Tibial nerve (tissue), 4 donors: ENCODE results near the gene ARHGEF4. TPM values are rescaled to one million over a fixed set of nuclear protein-coding genes. Genes with fewer than 3 reads are reported as not detected.

Experiments used
- DNase-seq, 2 donors: peaks; one replicate each; pipeline ENCODE4 v3.0.0-alpha.2; 2019; ENCODE audit warnings: low spot score in 2 of 2
- H3K27ac ChIP-seq, 4 donors: fragments of 200-600 bp; sonication (generic) in 3 of 4; one replicate each; pipeline ENCODE4 v1.5.1; 2017 to 2019; ENCODE audit warnings: mild to moderate bottlenecking in 1 of 4
- H3K27me3 ChIP-seq, 2 donors: fragments of 200-600 bp; sonication (generic) in 1 of 2; one replicate each; pipeline versions ENCODE4 v1.5.1 to v1.6.0; 2017 to 2019
- H3K36me3 ChIP-seq, 3 donors: fragments of 200-600 bp; sonication (generic); one replicate each; pipeline ENCODE4 v1.5.1; 2018 to 2019
- H3K4me1 ChIP-seq, 4 donors: fragments of 200-600 bp; sonication (generic) in 3 of 4; one replicate each; pipeline ENCODE4 v1.5.1; 2017 to 2019
- H3K4me3 ChIP-seq, 4 donors: fragments of 200-600 bp; sonication (generic) in 3 of 4; one replicate each; pipeline ENCODE4 v1.5.1; 2017 to 2019; ENCODE audit warnings: mild to moderate bottlenecking in 1 of 4, moderate library complexity in 1 of 4
- H3K9me3 ChIP-seq, 4 donors: fragments of 200-600 bp; sonication (generic) in 3 of 4; one replicate each; pipeline ENCODE4 v1.5.1; 2017 to 2019
- CTCF ChIP-seq, 5 experiments: fragments of 200-600 bp in 3 of 5; fragments of 450-650 bp in 2 of 5; sonication (generic) in 3 of 5; IDR thresholded peaks; one replicate each; pipeline ENCODE4 v1.5.1; 2016 to 2019; ENCODE audit warnings: antibody characterized with exemption in 5 of 5, mild to moderate bottlenecking in 3 of 5, moderate library complexity in 2 of 5
- EP300 ChIP-seq, 2 donors: sonication (generic); formaldehyde crosslinking; IDR thresholded peaks; one replicate each; pipeline ENCODE4 v1.6.1; 2017; ENCODE audit warnings: antibody characterized with exemption in 2 of 2, mild to moderate bottlenecking in 1 of 2
- POLR2A ChIP-seq, 2 donors: fragments of 450-650 bp; IDR thresholded peaks; one replicate each; pipeline ENCODE4 v1.6.1; 2017; ENCODE audit warnings: antibody characterized with exemption in 2 of 2, mild to moderate bottlenecking in 2 of 2, moderate library complexity in 2 of 2
- WGBS, 2 donors: methylation state at CpG; one replicate each; pipeline ENCODE4 v1.1.5; 2018; 5-methylcytosine and 5-hydroxymethylcytosine counted together
- total RNA-seq, 4 donors: library from RNA; depleted of rRNA; stranded (reverse); fragments of >200 nt; gene quantifications; one replicate each; pipeline ENCODE4 v1.1.0, GENCODE V29; 2016

ARHGEF4 gene
- total RNA-seq, 4 donors from 2014 or later = 16.3 to 50.7 (median 23.3) TPM

DNA sequence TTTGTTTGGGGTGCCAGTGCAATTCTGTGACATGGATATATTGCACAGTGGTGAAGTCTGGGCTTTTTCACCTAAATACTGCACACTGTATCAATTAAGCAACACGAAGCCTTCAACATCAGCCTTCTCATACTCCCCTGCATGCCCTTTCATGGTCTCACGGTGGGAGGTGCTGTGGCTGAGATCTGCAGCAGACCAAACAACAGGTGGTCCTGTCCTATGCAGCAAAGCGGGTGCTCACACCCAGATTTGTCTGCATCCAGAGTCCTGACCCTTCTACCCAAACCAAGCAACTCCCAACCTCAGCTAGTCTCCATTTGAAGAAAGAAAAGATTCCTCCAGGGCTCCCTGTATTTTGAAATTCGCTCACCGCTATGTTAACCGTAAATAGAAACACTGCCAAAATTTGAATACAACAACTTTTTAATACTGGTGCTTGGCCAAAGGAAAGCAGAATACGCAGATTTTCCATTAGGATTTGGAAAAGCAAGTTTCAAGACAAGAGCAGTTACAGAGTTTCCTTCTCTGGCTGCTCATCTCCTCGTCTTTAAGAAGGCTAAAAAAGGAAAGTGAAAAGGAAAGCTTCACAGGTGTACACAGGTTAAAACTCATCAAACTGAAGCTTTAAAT, 221.6 kb downstream of the ARHGEF4 start:
- peaks cover 0 to 55% (median 0%) of the 10 kb centered on the region in 3 donors for H3K36me3 ChIP-seq
- DNase-seq = no peak
- peaks cover 0 to 48% (median 14%) of the 10 kb centered on the region in 4 donors for H3K4me1 ChIP-seq
- WGBS, 2 donors = 65 to 69% methylated on average over 8 of the region's 8 CpGs
- H3K4me3 ChIP-seq = no peak overlapping the region
- H3K27me3 ChIP-seq = no peaks in the 10 kb centered on the region
- TF ChIP-seq POLR2A (IDR thresholded peaks at IDR 0.05) = no peak
- TF ChIP-seq EP300 (IDR thresholded peaks at IDR 0.05) = no peak
- no peak for TF ChIP-seq CTCF (IDR thresholded peaks at IDR 0.05)
- no peaks in the 10 kb centered on the region for H3K9me3 ChIP-seq
- H3K27ac ChIP-seq = peak overlapping the region in 1 of 4 donors; percentile 29

DNA sequence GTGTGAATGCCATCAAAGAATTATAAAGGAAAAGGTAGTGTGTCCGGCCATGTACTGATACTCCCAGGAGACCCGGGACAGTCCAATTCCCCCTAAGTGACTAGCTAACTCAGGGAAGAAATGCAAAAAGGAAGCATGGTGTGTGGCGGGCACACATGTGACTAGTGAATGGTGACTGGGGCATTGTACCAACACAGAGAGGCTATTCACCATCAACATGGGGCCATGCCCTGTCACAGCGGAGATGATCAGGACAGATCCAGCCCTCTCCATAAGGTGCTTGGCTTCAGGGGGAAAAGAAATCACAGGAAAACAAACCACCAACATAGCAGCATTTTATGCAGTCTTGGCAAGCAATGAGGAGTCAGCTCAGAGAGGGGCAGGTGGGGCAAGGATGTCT, 222.2 kb downstream of the ARHGEF4 start:
- TF ChIP-seq POLR2A (IDR thresholded peaks at IDR 0.05) (no peak), EP300 (IDR thresholded peaks at IDR 0.05) (no peak), CTCF (IDR thresholded peaks at IDR 0.05) (no peak)
- H3K27ac ChIP-seq = peak overlapping the region in 1 of 4 donors; percentile 29
- no peaks in the 10 kb centered on the region for H3K27me3 ChIP-seq
- DNase-seq = no peak
- H3K4me1 ChIP-seq = peaks cover 0 to 49% (median 14%) of the 10 kb centered on the region in 4 donors
- H3K4me3 ChIP-seq = no peak overlapping the region
- 65 to 68% methylated on average over 4 of the region's 4 CpGs for WGBS, 2 donors
- H3K36me3 ChIP-seq = peaks cover 0 to 49% (median 0%) of the 10 kb centered on the region in 3 donors
- H3K9me3 ChIP-seq = no peaks in the 10 kb centered on the region

- DNase-seq = no peak
- Histone ChIP-seq H3K27ac (no peak overlapping the region), H3K4me1 (peaks cover 0 to 47% (median 2%) of the 10 kb centered on the region in 4 donors), H3K36me3 (peaks cover 0 to 43% (median 0%) of the 10 kb centered on the region in 3 donors), H3K9me3 (no peaks in the 10 kb centered on the region), H3K4me3 (no peak overlapping the region), H3K27me3 (no peaks in the 10 kb centered on the region)
- TF ChIP-seq POLR2A (IDR thresholded peaks at IDR 0.05) (no peak), EP300 (IDR thresholded peaks at IDR 0.05) (no peak), CTCF (IDR thresholded peaks at IDR 0.05) (no peak)
- 78 to 80% methylated on average over 11 of the region's 11 CpGs for WGBS, 2 donors
Measured at GRCh38 chr2:131063501-131064283, 227.0 kb downstream of the ARHGEF4 start.

- Histone ChIP-seq H3K4me3 (no peak overlapping the region), H3K27me3 (no peaks in the 10 kb centered on the region), H3K36me3 (peaks cover 0 to 48% (median 6%) of the 10 kb centered on the region in 3 donors), H3K9me3 (no peaks in the 10 kb centered on the region), H3K4me1 (peaks cover 0 to 39% (median 0%) of the 10 kb centered on the region in 4 donors), H3K27ac (no peak overlapping the region)
- no peak for DNase-seq
- no peak for TF ChIP-seq EP300 (IDR thresholded peaks at IDR 0.05)
- TF ChIP-seq CTCF (IDR thresholded peaks at IDR 0.05) = no peak
- no peak for TF ChIP-seq POLR2A (IDR thresholded peaks at IDR 0.05)
- 63 to 67% methylated on average over 14 of the region's 14 CpGs for WGBS, 2 donors
Measured at GRCh38 chr2:131064589-131065512, 228.1 kb downstream of the ARHGEF4 start.
